Measurements from ENCODE around the gene CACNG4.

GRCh38 chr17:66950886-66951604 is 13.5 kb upstream of the CACNG4 start:
- TF ChIP-seq CTCF (conservative IDR thresholded peaks at IDR 0.05; ENCODE audit: low read depth in 2 of 2): no peak
- TF ChIP-seq EZH2 (IDR thresholded peaks at IDR 0.05; ENCODE audit: low read depth, unreplicated experiment): no peak
- no peak for TF ChIP-seq POLR2AphosphoS5 (IDR thresholded peaks at IDR 0.05; ENCODE audit: low read depth)
- no peak for TF ChIP-seq REST (IDR thresholded peaks at IDR 0.05; ENCODE audit: unreplicated experiment)

Data from GM23338 (cell line).